CD4-positive, alpha-beta T cell treated with Interleukin-6 at 100 ng/mL for 8 hours (primary cell): Measurements from ENCODE around the gene CHST8.

Experiments
- DNase-seq: peaks from one replicate; pipeline ENCODE4 v3.0.0-alpha.2; 2020; ENCODE audit warnings: mixed read lengths, low spot score

CHST8 gene

DNA sequence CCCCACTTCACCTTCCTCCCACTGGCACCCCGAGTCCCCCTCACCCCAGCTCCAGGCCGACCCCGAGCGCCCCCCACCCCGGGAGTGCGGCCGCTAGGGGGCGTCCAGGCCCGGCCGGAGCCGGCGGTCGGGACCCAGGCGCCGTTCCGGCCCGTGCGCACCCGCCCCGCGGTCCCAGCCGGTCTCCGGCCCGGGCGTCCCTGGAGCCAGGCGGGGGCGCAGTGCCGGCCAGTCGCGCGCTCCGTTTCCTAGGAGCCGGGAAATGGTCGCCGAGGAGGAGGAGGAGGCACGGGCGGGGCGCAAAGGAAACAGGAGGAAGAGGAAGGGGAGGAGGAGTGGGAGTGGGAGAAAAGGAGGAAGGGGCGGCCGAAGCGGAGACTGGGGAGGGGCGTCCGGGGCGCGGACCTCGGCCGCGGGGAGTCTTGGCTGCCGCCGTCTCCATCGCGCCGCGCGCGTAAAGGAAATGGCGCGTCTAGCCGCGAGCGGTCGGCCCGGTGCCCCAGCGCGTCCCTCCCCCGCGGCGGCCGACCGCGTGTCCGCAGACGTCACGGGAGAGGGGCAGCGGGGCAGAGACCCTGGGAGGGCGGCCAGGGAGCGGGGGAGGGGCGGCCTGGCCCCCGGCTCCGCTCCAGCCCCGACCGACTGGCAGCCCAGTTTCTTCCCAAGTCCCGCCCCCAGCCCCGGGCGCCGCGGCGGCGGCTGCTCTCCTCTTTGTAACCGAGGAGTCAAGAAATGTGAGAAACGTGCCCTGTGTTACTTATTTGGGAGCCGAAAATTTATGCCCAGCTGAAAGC lies 173.8 kb downstream of the CHST8 start:
- DNase-seq, result peak; percentile 17

- no peak for DNase-seq
These were observed 174.6 kb downstream of the CHST8 start, which contains the start of gene KCTD15 for GRCh38 chr19:33796164-33796875. Gene KCTD15 (plus strand): TSS chr19:33796870. CDS start chr19:33800455, 3,585 bp downstream.

- DNase-seq, result no peak
These were observed 176.3 kb downstream of the CHST8 start for GRCh38 chr19:33797802-33798671.

DNA sequence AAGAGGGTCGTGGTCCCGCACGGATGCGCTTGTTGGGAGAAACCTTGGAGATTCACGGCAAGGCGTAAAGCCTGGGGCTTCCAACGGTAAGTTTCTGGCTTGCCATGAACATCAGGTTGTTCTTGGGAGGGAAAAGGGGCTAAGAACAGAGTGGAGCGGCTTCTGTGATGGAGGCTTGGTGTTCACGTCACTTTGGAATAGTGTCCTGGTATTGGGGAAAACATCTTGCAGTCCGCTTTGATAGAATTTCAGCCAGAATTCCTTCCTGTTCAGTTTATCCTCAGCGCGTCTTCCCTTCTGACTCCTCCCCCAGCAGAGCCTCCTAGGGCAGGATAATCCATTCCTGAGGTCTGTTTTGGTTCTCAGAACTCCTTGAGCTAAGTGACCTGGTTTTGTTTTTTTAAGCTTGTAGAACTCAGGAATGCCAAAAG lies 176.9 kb downstream of the CHST8 start:
- no peak for DNase-seq

DNA sequence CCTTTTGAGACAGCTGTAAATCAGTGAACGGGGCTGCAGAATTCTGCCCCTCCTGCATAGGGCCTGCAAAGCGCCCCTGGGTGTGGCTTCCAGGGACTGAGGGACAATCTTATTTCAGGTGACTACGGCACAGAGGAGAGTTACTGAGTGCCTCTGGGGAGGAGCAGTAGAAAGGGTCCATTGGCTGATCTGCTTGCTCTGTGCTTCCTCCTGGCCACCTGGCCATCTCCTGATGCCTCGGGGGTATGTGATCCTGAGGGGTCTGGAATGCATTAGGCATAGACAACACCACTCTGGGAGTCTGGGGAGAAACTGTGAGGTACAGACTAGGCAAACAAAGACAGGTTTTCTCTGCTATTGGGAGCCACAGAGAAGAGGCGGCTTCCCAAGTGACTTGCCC lies 177.7 kb downstream of the CHST8 start:
- DNase-seq, result no peak

DNA sequence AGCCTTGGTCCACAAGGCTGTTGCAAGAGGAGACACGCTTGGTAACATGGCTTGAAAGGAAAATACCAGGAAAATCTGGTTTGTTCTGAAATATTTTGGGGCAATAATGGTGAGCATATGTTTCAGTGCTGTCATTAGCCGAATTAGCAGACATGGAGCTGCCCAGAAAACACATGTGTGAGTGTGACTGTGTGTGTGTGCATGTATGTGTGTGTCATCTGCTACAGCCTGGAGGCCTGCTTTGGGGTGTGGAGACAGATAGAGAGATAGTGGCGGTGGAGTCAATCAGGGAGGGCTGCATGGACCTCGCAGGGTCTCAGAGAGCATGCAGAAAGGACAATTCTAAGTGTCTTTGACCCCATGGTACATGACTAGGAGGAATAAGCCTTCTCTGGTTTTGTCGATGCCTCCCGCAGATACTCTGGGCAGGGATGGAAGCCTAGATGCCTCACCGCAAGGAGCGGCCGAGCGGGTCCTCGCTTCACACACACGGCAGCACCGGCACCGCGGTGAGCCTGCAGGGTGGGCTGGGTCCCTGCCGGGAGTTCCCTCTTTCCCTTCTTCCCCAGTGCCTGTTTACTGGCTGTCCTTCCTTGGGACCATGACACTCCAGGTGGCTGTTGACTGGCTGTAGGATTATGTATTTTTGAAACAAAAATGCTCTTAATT lies 178.4 kb downstream of the CHST8 start:
- no peak for DNase-seq

- DNase-seq, result no peak
These were observed 179.7 kb downstream of the CHST8 start for GRCh38 chr19:33801411-33801810.

GRCh38 chr19:33802001-33802400 lies 180.2 kb downstream of the CHST8 start:
- no peak for DNase-seq

- DNase-seq, result no peak
These were observed 181.0 kb downstream of the CHST8 start for GRCh38 chr19:33802801-33803200.

GRCh38 chr19:33803383-33803782 lies 181.6 kb downstream of the CHST8 start:
- no peak for DNase-seq

- no peak for DNase-seq
These were observed 182.5 kb downstream of the CHST8 start for GRCh38 chr19:33804021-33804799.

DNA sequence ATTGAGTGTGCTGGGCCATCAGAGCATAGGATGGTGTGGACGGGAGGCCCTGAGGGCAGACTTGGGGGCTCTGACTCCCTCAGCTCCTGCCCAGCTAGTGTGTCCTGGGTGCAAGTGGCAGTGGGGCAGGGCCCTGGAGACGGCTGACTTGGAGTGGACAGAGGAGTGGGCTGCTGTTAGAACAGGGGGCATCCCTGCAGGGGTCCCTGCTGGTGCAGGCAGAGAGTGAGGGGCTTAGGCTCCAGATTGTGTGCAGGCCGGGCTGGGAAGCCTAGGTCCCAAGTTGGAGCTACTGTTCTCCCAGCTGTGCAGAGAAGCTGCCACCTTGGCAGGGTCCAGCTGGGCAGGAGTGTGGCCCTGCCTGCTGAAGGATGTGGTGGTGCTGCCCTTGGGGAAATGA lies 183.6 kb downstream of the CHST8 start:
- no peak for DNase-seq

GRCh38 chr19:33805840-33806433 lies 184.2 kb downstream of the CHST8 start:
- DNase-seq, result no peak

DNA sequence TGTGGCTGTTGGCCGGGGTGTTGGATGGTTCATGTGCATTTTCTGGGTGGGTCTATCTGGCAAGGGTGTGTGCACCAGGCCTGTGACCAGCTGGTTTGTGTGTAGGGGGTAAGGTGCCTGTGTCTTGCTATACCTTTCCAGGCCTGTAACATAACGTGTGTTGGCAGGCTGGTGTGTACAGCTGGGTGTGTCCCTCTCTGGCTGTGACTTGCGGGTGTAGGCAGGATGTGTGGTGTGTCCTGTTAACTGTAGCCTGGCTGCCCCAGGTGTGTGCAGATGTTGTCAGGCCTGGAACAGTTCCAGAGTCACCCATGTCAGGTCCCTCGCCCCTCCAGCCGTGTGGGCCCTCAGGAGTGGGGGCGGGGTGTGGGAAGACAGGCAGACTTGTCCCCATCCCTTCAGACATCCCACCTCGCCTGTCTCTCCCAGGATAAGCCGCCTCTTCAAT lies 184.7 kb downstream of the CHST8 start:
- DNase-seq, result no peak

- DNase-seq, result no peak
These were observed 186.6 kb downstream of the CHST8 start for GRCh38 chr19:33808399-33808798.

DNA sequence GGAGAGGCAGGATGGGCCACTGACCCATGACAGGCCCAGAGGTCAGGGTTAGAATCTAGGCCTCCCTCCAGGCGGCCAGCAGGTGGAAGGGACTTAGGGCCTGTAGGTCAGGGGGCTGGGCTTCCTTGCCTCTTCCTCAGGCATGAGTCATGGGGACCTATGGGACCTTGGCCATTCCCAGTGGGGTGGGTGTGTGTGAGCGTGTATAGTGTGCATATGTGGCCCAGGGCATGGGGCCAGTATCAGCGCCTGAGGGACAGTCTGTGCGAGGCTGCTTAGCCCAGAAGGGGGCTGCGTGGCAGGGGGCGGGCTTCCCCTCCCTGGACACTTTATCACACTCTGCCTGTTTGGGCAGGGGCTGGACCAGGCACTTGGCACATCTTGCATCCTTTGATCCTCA lies 188.2 kb downstream of the CHST8 start:
- no peak for DNase-seq

- no peak for DNase-seq
These were observed 189.1 kb downstream of the CHST8 start for GRCh38 chr19:33810821-33811220.

GRCh38 chr19:33811246-33811645 lies 189.5 kb downstream of the CHST8 start:
- DNase-seq, result no peak

DNA sequence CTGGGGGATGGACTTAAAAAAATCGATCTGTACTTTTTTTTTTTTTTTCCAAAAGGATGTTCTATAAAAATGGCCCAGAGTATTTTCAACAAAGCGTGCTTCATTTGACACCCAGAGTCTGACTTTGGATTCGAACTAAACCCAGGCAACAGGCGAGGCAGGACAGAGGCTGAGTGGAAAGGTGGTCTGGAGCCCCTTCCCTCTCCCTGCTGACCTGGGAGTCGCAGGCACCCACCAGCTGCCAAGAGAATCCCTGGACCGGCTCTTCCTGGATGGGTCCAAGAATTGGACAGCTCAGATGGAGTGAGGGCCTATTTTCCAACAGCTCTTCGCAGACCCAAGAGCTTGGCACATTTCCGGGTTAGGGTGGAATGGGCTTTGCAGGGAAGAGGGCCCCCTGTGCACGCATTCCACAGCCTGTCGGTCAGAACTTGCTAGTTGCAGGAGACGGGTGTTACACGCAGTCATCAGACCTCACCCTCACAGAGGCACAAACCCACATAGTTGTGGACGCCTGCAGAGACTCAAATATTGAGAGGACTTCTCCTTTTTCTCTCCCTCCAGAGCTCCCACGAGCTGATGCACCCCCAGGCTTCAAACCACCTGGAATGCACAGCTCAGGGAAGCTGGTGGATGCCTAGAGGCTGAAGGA lies 190.1 kb downstream of the CHST8 start:
- no peak for DNase-seq
